ENCODE measurements around the gene PTCD3. TPM values are rescaled to one million over a fixed set of nuclear protein-coding genes. Genes with fewer than 3 reads are reported as not detected.
A peak's percentile ranks its signal among the peaks of the same experiment; 100 is the strongest.

PTCD3 gene
- 164 and 165 TPM in 2 replicates for total RNA-seq

DNA sequence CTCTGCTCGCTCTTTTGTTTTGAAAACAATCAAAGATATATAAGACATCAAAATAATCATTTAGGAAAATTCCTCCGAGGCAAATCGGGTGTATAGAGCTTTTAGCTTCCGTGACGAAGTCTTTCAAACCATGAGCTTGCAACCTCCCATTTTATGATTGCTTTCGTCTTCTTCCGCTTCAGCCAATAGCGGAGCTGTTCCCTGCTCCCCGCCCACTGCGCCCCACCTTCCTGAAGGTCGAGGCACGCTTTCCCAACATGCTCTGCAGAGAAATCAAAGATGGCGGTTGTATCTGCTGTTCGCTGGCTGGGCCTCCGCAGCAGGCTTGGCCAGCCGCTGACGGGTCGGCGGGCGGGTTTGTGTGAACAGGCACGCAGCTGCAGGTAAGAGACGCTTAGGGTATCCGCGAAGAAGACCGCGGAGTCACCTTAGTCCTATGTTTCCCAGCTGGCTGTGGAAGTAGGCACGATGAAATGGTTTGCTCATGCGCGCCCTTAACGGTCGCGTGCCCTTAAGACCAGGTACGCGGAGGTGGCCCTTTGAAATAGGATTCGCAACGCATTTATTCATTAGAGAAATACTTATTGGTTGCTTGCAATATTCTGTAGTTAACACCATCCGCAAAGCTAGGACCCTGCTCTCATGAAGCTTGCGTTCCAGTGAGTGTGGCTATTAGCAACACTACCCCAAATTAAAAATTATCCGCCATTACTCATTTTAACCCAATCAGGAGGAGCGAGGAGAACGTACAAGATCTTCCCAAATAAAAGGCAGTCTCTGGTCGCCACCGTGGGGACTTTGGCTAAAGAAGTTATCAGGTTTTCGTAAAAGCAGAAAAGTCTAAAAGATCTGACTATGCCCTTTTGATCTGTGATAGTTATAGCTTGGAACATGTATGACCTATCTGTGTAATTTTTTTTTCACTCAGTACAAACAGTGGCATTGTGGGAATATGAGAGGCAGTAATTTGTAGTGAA, at the start of gene PTCD3:
Gene PTCD3 (plus strand): TSS at position 267 of the 977 bp plus-strand sequence. CDS start 13 bp downstream, at position 280.
- peaks cover 5% of the 10 kb centered on the region for H3K9me3 Mint-ChIP-seq
- H3K27me3 Mint-ChIP-seq (ENCODE audit: insufficient read depth): no peaks in the 10 kb centered on the region
- H3K36me3 Mint-ChIP-seq (ENCODE audit: low read depth): peaks cover 43% of the 10 kb centered on the region
- peaks cover 60% of the 10 kb centered on the region for H3K4me1 Mint-ChIP-seq (ENCODE audit: low read depth)
- H3K4me3 Mint-ChIP-seq: peak within 1 kb of the TSS; percentile 91
- peak; percentile 92 for DNase-seq (ENCODE audit: low spot score)
- peak within 1 kb of the TSS; percentile 99 for H3K27ac Mint-ChIP-seq
- intact Hi-C loops (cut with micrococcal nuclease): loop anchor here (1.0 to 5.0 kb wide), 12 partner anchors 26 to 752 kb away; partner anchors contain the start of genes C2orf68, ELMOD3, IMMT and MAT2A

DNA sequence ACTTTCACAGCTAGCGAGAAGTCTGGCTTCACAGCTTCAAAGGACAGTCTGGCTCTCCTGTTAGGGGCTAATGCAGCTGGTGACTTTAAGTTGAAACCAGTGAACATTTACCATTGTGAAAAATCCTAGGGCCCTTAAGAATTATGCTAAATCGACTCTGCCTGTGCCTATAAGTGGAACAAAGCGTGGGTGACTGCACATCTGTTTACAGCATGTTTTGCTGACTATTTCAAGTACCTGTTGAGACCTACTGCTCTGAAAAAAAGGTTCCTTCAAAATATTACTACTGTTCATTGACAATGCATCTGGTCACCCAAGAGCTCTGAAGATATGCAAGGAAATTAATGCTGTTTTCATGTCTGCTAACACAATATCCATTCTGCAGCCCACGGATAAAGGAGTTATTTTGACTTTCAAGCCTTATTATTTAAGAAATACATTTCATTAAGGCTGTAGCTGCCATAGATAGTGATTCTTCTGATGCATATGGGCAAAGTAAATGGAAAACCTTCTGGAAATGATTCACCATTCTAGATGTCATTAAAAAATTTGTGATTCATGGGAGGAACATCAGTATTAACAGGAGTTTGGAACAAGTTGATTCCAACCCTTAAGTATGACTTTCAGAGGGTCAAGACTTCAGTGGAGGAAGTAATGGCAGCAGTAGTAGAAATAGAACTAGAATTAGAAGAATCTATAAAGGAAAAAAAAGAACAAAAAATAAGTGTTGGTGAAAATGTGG, 49.3 kb upstream of the PTCD3 start:
- no peak for DNase-seq (ENCODE audit: low spot score)
- Mint-ChIP-seq H3K4me3 (no peak overlapping the region), H3K27me3 (ENCODE audit: insufficient read depth) (no peaks in the 10 kb centered on the region), H3K27ac (no peak overlapping the region), H3K4me1 (ENCODE audit: low read depth) (no peaks in the 10 kb centered on the region), H3K36me3 (ENCODE audit: low read depth) (peaks cover 56% of the 10 kb centered on the region), H3K9me3 (no peaks in the 10 kb centered on the region)
- intact Hi-C loops (cut with micrococcal nuclease): no loop called here

DNA sequence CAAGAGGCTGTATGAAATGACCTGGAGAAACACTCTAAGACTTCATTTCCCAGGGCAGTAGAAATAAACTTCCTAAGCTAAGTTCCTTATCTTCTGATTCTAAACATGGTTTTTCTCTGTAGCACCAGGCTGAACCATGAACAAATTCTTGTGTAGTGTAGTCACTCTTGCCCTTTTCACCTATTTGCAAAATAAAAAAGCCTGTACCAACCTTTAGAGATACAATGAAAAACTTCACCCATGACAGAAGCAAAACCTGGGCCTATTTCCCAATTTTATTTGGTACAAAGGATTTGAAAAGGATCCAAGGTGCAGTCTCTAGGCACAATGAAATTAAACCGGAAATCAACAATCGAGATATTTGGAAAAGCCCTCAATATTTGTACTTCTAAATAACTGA, 44.0 kb upstream of the PTCD3 start:
- H3K9me3 Mint-ChIP-seq: peaks cover 3% of the 10 kb centered on the region

DNA sequence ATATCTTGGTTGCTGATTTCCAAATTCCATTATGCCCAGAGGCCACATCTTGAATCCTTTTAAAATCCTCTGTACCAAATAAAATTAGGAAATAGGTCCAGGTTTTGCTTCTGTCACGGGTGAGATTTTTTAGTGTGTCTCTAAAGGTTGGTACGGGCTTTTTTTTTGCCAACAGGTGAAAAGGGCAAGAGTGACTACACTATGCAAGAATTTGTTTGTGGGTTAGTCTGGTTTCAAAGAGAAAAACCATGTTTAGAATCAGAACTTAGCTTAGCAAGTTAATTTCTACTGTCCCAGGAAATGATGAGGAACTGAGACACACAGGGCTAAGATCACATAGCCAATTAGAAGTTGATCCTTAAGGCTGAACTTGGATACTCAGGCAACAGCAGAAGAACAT, 42.0 kb upstream of the PTCD3 start:
- Mint-ChIP-seq H3K36me3 (ENCODE audit: low read depth) (peaks cover 63% of the 10 kb centered on the region), H3K4me1 (ENCODE audit: low read depth) (peaks cover 24% of the 10 kb centered on the region), H3K27ac (no peak overlapping the region), H3K4me3 (no peak overlapping the region), H3K9me3 (peaks cover 3% of the 10 kb centered on the region), H3K27me3 (ENCODE audit: insufficient read depth) (no peaks in the 10 kb centered on the region)
- intact Hi-C loops (cut with micrococcal nuclease): no loop called here
- no peak for DNase-seq (ENCODE audit: low spot score)

More for the DNA sequence above, 44.0 kb upstream of the PTCD3 start:
- peaks cover 59% of the 10 kb centered on the region for H3K36me3 Mint-ChIP-seq (ENCODE audit: low read depth)
- intact Hi-C loops (cut with micrococcal nuclease): no loop called here
- H3K4me1 Mint-ChIP-seq (ENCODE audit: low read depth): peaks cover 5% of the 10 kb centered on the region
- no peak overlapping the region for H3K4me3 Mint-ChIP-seq
- no peaks in the 10 kb centered on the region for H3K27me3 Mint-ChIP-seq (ENCODE audit: insufficient read depth)
- DNase-seq (ENCODE audit: low spot score): no peak
- no peak overlapping the region for H3K27ac Mint-ChIP-seq

- intact Hi-C loops (cut with micrococcal nuclease): no loop called here
- no peak overlapping the region for H3K27ac Mint-ChIP-seq
- H3K4me1 Mint-ChIP-seq (ENCODE audit: low read depth): peaks cover 30% of the 10 kb centered on the region
- H3K9me3 Mint-ChIP-seq: peaks cover 3% of the 10 kb centered on the region
- H3K36me3 Mint-ChIP-seq (ENCODE audit: low read depth): peaks cover 69% of the 10 kb centered on the region
- H3K4me3 Mint-ChIP-seq: no peak overlapping the region
- no peaks in the 10 kb centered on the region for H3K27me3 Mint-ChIP-seq (ENCODE audit: insufficient read depth)
- no peak for DNase-seq (ENCODE audit: low spot score)
These were observed 40.5 kb upstream of the PTCD3 start for GRCh38 chr2:86065512-86065911.

GRCh38 chr2:86066007-86066578, 39.9 kb upstream of the PTCD3 start:
- peaks cover 30% of the 10 kb centered on the region for H3K4me1 Mint-ChIP-seq (ENCODE audit: low read depth)
- no peak overlapping the region for H3K4me3 Mint-ChIP-seq
- intact Hi-C loops (cut with micrococcal nuclease): no loop called here
- no peaks in the 10 kb centered on the region for H3K27me3 Mint-ChIP-seq (ENCODE audit: insufficient read depth)
- H3K36me3 Mint-ChIP-seq (ENCODE audit: low read depth): peaks cover 70% of the 10 kb centered on the region
- DNase-seq (ENCODE audit: low spot score): no peak
- no peak overlapping the region for H3K27ac Mint-ChIP-seq
- peaks cover 3% of the 10 kb centered on the region for H3K9me3 Mint-ChIP-seq

DNA sequence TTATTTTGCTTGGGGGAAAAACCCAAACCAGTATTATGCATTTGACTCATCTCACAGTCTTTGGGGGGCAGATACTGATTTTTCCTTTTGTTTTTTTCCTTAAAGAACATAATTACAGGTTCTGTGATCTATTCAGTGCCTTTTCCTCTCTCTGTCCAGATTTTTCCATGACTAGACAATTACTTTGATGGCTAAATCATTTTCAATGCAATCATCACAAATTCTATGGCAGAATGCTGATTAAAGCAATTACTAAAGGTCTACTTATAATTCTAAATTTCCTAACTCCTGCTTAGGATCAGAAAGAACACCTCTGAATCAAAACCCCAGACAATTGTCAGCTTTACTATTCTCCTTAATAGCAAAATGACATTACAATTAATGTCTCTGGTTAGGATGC, 39.1 kb upstream of the PTCD3 start:
- H3K27me3 Mint-ChIP-seq (ENCODE audit: insufficient read depth): no peaks in the 10 kb centered on the region
- no peak overlapping the region for H3K4me3 Mint-ChIP-seq
- intact Hi-C loops (cut with micrococcal nuclease): no loop called here
- peaks cover 69% of the 10 kb centered on the region for H3K36me3 Mint-ChIP-seq (ENCODE audit: low read depth)
- H3K9me3 Mint-ChIP-seq: peaks cover 3% of the 10 kb centered on the region
- peaks cover 30% of the 10 kb centered on the region for H3K4me1 Mint-ChIP-seq (ENCODE audit: low read depth)
- no peak for DNase-seq (ENCODE audit: low spot score)
- H3K27ac Mint-ChIP-seq: no peak overlapping the region

GRCh38 chr2:86068136-86068588, 37.9 kb upstream of the PTCD3 start:
- peaks cover 63% of the 10 kb centered on the region for H3K36me3 Mint-ChIP-seq (ENCODE audit: low read depth)
- no peaks in the 10 kb centered on the region for H3K27me3 Mint-ChIP-seq (ENCODE audit: insufficient read depth)
- intact Hi-C loops (cut with micrococcal nuclease): loop anchor here (2.0 kb wide), 1 partner anchor 29 kb away; no protein-coding TSS in a partner anchor
- peak overlapping the region; percentile 10 for H3K27ac Mint-ChIP-seq
- no peak overlapping the region for H3K4me3 Mint-ChIP-seq
- peaks cover 36% of the 10 kb centered on the region for H3K4me1 Mint-ChIP-seq (ENCODE audit: low read depth)
- DNase-seq (ENCODE audit: low spot score): peak; percentile 25
- peaks cover 3% of the 10 kb centered on the region for H3K9me3 Mint-ChIP-seq

- DNase-seq (ENCODE audit: low spot score): no peak
- Mint-ChIP-seq H3K27me3 (ENCODE audit: insufficient read depth) (no peaks in the 10 kb centered on the region), H3K36me3 (ENCODE audit: low read depth) (peaks cover 63% of the 10 kb centered on the region), H3K4me1 (ENCODE audit: low read depth) (peaks cover 36% of the 10 kb centered on the region), H3K27ac (no peak overlapping the region), H3K4me3 (no peak overlapping the region), H3K9me3 (peaks cover 3% of the 10 kb centered on the region)
- intact Hi-C loops (cut with micrococcal nuclease): loop anchor here (2.0 kb wide), 1 partner anchor 30 kb away; no protein-coding TSS in a partner anchor
These were observed 37.4 kb upstream of the PTCD3 start for GRCh38 chr2:86068648-86069047.

- no peak for DNase-seq (ENCODE audit: low spot score)
- H3K9me3 Mint-ChIP-seq: no peaks in the 10 kb centered on the region
- H3K27me3 Mint-ChIP-seq (ENCODE audit: insufficient read depth): no peaks in the 10 kb centered on the region
- no peak overlapping the region for H3K27ac Mint-ChIP-seq
- H3K36me3 Mint-ChIP-seq (ENCODE audit: low read depth): peaks cover 63% of the 10 kb centered on the region
- intact Hi-C loops (cut with micrococcal nuclease): loop anchor here (2.0 kb wide), 1 partner anchor 30 kb away; no protein-coding TSS in a partner anchor
- H3K4me1 Mint-ChIP-seq (ENCODE audit: low read depth): peaks cover 36% of the 10 kb centered on the region
- H3K4me3 Mint-ChIP-seq: no peak overlapping the region
These were observed 36.8 kb upstream of the PTCD3 start for GRCh38 chr2:86069091-86069685.

GRCh38 chr2:86069783-86070339, 36.2 kb upstream of the PTCD3 start:
- Mint-ChIP-seq H3K9me3 (no peaks in the 10 kb centered on the region), H3K36me3 (ENCODE audit: low read depth) (peaks cover 62% of the 10 kb centered on the region), H3K27ac (no peak overlapping the region), H3K4me1 (ENCODE audit: low read depth) (peaks cover 36% of the 10 kb centered on the region), H3K4me3 (no peak overlapping the region), H3K27me3 (ENCODE audit: insufficient read depth) (no peaks in the 10 kb centered on the region)
- no peak for DNase-seq (ENCODE audit: low spot score)
- intact Hi-C loops (cut with micrococcal nuclease): loop anchor here (2.0 kb wide), 1 partner anchor 31 kb away; no protein-coding TSS in a partner anchor

- Mint-ChIP-seq H3K4me1 (ENCODE audit: low read depth) (peaks cover 36% of the 10 kb centered on the region), H3K27me3 (ENCODE audit: insufficient read depth) (no peaks in the 10 kb centered on the region), H3K4me3 (no peak overlapping the region), H3K27ac (no peak overlapping the region), H3K36me3 (ENCODE audit: low read depth) (peaks cover 54% of the 10 kb centered on the region), H3K9me3 (no peaks in the 10 kb centered on the region)
- DNase-seq (ENCODE audit: low spot score): no peak
- intact Hi-C loops (cut with micrococcal nuclease): no loop called here
These were observed 35.2 kb upstream of the PTCD3 start for GRCh38 chr2:86070868-86071267.

Data from activated T-helper 1 cell treated with anti-CD3 and anti-CD28 coated beads, Interleukin-12 subunit alpha, Interleukin-12 subunit beta, Interleukin-2, Interleukin-4 antibody, amounts not matched to agents 30 ng/mL and 10 ng/mL and 1 ng/mL, durations not matched to agents 14 hours and 24 hours and 36 hours (primary cell).